Astrocyte of the hippocampus (primary cell): ENCODE results near the gene PRKCQ.

Experiments used
- DNase-seq: peaks from one replicate; pipeline ENCODE4 v3.0.0; 2011; ENCODE audit warnings: low read depth, low spot score

PRKCQ gene

GRCh38 chr10:6579904-6580278, at the start of gene PRKCQ:
Gene PRKCQ, minus strand, starts transcription at chr10:6580276. Its CDS starts 65,141 bp downstream, at chr10:6515135.
- DNase-seq, result peak; percentile 81

- DNase-seq, result no peak
These were observed 45.4 kb upstream of the PRKCQ start for GRCh38 chr10:6625428-6625827.

DNA sequence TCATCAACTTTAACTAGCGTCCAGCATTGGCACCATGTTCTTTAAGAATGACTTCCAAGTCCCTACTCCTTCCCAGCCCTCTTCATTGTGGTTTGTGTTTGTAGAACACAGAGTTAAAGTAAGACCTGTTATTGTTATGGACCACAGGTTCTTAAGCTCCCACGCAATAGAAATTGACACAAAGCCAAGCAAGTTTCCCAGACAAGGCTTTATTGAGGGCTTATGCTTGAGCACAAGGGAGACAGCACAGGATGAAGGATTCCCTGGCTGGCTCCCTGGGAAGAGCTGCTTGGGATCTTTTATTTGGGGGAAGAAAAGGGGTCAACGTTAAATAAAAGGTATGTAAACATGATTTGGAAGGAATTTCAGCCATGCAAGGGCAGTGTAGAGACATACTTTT, 44.3 kb upstream of the PRKCQ start:
- DNase-seq, result peak; percentile 68

- DNase-seq, result no peak
These were observed 42.8 kb upstream of the PRKCQ start for GRCh38 chr10:6622921-6623320.

DNA sequence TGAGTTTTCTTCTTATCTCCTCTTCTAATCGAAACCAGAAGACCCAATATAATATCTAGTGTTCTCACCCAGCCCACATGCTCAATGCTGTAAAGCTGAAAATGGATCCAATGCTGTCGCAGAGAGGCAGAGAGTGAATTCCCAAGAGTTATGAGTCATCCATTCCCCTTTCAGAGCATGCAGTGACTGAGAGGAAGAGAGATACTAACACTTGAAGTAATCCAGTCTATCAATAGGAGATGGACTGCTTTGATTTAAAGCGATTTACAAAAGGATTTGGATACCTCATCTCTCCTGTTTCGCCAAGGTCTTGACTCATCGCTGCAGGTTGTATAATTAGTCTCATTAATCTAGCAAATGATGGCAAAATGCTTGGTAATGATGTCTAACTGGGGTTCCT, 41.5 kb upstream of the PRKCQ start:
- peak; percentile 65 for DNase-seq

- DNase-seq, result no peak
These were observed 39.6 kb upstream of the PRKCQ start for GRCh38 chr10:6619660-6620059.

- DNase-seq, result no peak
These were observed 38.3 kb upstream of the PRKCQ start for GRCh38 chr10:6618340-6618739.

GRCh38 chr10:6617309-6618076, 37.4 kb upstream of the PRKCQ start:
- DNase-seq, result no peak

- DNase-seq, result no peak
These were observed 35.9 kb upstream of the PRKCQ start for GRCh38 chr10:6615971-6616370.

- DNase-seq, result peak; percentile 11
These were observed 32.3 kb upstream of the PRKCQ start for GRCh38 chr10:6612371-6612770.

DNA sequence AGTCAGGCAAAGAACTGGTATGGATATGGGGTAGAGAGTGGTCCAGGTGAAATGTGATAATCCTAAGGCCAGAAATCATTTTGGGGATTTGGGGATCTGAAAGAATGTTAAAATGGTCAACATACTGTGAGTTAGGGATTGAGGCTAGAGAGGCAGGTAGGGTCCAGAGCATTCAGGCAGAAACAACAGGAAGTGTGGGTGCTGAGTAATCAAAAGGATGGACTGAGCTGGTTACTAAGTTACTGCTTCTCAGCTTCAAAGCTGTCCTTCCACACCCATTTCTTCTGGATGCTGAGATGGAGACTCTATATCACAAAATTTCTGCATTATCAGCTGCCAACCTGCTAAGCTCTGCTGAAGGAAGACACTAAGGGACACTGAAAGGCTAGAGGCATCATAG, 30.6 kb upstream of the PRKCQ start:
- no peak for DNase-seq

GRCh38 chr10:6609625-6610024, 29.5 kb upstream of the PRKCQ start:
- no peak for DNase-seq

- no peak for DNase-seq
These were observed 27.7 kb upstream of the PRKCQ start for GRCh38 chr10:6607778-6608177.

- DNase-seq, result no peak
These were observed 27.1 kb upstream of the PRKCQ start for GRCh38 chr10:6607182-6607581.

- no peak for DNase-seq
These were observed 23.4 kb upstream of the PRKCQ start for GRCh38 chr10:6603142-6604125.

- DNase-seq, result no peak
These were observed 22.6 kb upstream of the PRKCQ start for GRCh38 chr10:6602700-6603084.

GRCh38 chr10:6602026-6602699, 22.1 kb upstream of the PRKCQ start:
- DNase-seq, result no peak

- DNase-seq, result no peak
These were observed 21.2 kb upstream of the PRKCQ start for GRCh38 chr10:6601246-6601805.

GRCh38 chr10:6600224-6600987, 20.3 kb upstream of the PRKCQ start:
- no peak for DNase-seq

GRCh38 chr10:6598679-6599078, 18.6 kb upstream of the PRKCQ start:
- DNase-seq, result no peak

DNA sequence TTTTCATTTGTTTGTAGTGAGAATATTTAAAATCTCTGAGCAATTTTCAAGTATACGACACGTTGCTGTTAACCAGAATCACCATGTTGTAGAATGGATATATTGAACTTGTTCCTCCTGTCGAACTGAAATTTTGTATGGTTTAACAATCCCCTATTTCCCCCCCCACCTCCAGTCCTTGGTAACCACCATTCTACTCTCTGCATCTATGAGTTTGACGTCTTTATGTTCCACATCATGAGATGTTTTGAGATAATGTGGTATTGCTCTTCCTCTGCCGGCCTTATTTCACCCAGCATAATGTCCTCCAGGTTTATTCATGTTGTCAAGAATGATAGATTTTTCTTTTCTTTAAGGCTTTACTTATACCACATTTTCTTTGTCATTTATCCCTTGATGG, 17.4 kb upstream of the PRKCQ start:
- DNase-seq, result no peak
